PC-3 (cell line): Measurements from ENCODE around the gene VAV3. TPM values are rescaled to one million over a fixed set of nuclear protein-coding genes. Genes with fewer than 3 reads are reported as not detected.
"Not testable (repeated sequence)": the region's sequence is repeated elsewhere in the genome, so short reads cannot be mapped to it uniquely, and the experiment has no call there.

Experiments used
- ATAC-seq: fragments of 200-7000 bp; cut with Tn5 transposase; 2 replicates; pipeline ENCODE4 v1.9.1; 2020; ENCODE audit warnings: mild to moderate bottlenecking, moderate library complexity
- BruUV-seq: library from RNA; stranded (reverse); fragments of 400-500 nt; replicated peaks from 2 replicates; lab custom pipeline; 2021; lab: Mats Ljungman, UMichigan
- CTCF ChIA-PET: fragments of 300-600 bp; sonication (Branson Sonifier 250); formaldehyde crosslinking; loops from one replicate; lab custom pipeline; 2022; ENCODE audit warnings: antibody characterized with exemption; lab: Charles Lee
- POLR2A ChIA-PET: fragments of 300-600 bp; sonication (Branson Sonifier 250); formaldehyde crosslinking; loops from one replicate; lab custom pipeline; 2022; ENCODE audit warnings: antibody characterized with exemption; ENCODE audit not compliant: unreplicated experiment; lab: Charles Lee
- DNase-seq: peaks from one replicate; pipeline ENCODE4 v3.0.0-alpha.2; 2015
- H2AFZ ChIP-seq: fragments of 300-600 bp; sonication (generic); 2 replicates; pipeline ENCODE4 v1.6.0; 2016; ENCODE audit warnings: antibody characterized with exemption, low read length
- H3F3A ChIP-seq: fragments of 300-600 bp; sonication (generic); one replicate; pipeline ENCODE4 v1.6.0; 2017; ENCODE audit warnings: antibody characterized with exemption, low read length, control low read depth, mild to moderate bottlenecking; ENCODE audit not compliant: unreplicated experiment
- H3K27ac ChIP-seq: fragments of 300-600 bp; sonication (generic); 2 replicates; pipeline ENCODE4 v1.5.1; 2016; ENCODE audit warnings: mild to moderate bottlenecking, low read length
- H3K27me3 ChIP-seq: fragments of 300-600 bp; sonication (generic); 2 replicates; pipeline ENCODE4 v1.6.1; 2016; ENCODE audit warnings: low read length, mixed read lengths
- H3K36me3 ChIP-seq: fragments of 300-600 bp; sonication (generic); 2 replicates; pipeline ENCODE4 v1.6.1; 2016; ENCODE audit warnings: low read depth, mixed run types, low read length, mixed read lengths
- H3K4me1 ChIP-seq: fragments of 300-600 bp; sonication (generic); 2 replicates; pipeline ENCODE4 v1.5.1; 2016; ENCODE audit warnings: low read length; ENCODE audit not compliant: insufficient read depth
- H3K4me2 ChIP-seq: fragments of 300-600 bp; sonication (generic); 2 replicates; pipeline ENCODE4 v1.6.0; 2016; ENCODE audit warnings: low read length
- H3K4me3 ChIP-seq: fragments of 300-600 bp; sonication (generic); 2 replicates; pipeline ENCODE4 v1.5.1; 2016; ENCODE audit warnings: mild to moderate bottlenecking, low read length, mixed read lengths
- H3K79me2 ChIP-seq: fragments of 300-600 bp; sonication (generic); 2 replicates; pipeline ENCODE4 v1.6.1; 2017; ENCODE audit warnings: low read length, mixed read lengths
- H3K9ac ChIP-seq: fragments of 300-600 bp; sonication (generic); 2 replicates; pipeline ENCODE4 v1.6.0; 2016; ENCODE audit warnings: mild to moderate bottlenecking, low read length
- H3K9me2 ChIP-seq: fragments of 300-600 bp; sonication (generic); replicated peaks from 2 replicates; pipeline ENCODE4 v1.6.1; 2016; ENCODE audit warnings: mixed run types, low read length, mixed read lengths
- H3K9me3 ChIP-seq: fragments of 300-600 bp; sonication (generic); 2 replicates; pipeline ENCODE4 v1.6.1; 2016; ENCODE audit warnings: low read length, mixed read lengths
- H4K20me1 ChIP-seq: fragments of 300-600 bp; sonication (generic); 2 replicates; pipeline ENCODE4 v1.6.1; 2016; ENCODE audit warnings: low read length, mixed read lengths
- CTCF ChIP-seq: fragments of 300-600 bp; sonication (generic); conservative IDR thresholded peaks from 2 replicates; pipeline ENCODE4 v1.5.1; 2017; ENCODE audit warnings: antibody characterized with exemption, low read depth, mild to moderate bottlenecking, low read length
- EZH2 ChIP-seq: fragments of 300-600 bp; sonication (generic); IDR thresholded peaks from one replicate; pipeline ENCODE4 v1.6.1; 2017; ENCODE audit warnings: antibody characterized with exemption, mild to moderate bottlenecking, low read length; ENCODE audit not compliant: unreplicated experiment
- EZH2phosphoT487 ChIP-seq: fragments of 300-600 bp; sonication (generic); IDR thresholded peaks from 2 replicates; pipeline ENCODE4 v1.6.1; 2018; ENCODE audit warnings: mild to moderate bottlenecking, antibody characterized with exemption, low read length, borderline replicate concordance
- intact Hi-C: fragments of 100-400 bp; cut with micrococcal nuclease; formaldehyde crosslinking; loops from 2 replicates; pipeline ENCODE4 v1.9.0; 2023
- total RNA-seq: library from RNA; depleted of rRNA; stranded (reverse); fragments of >200 nt; gene quantifications from 2 replicates; pipeline ENCODE4 v1.2.3, GENCODE V29; 2014

Gene VAV3
- total RNA-seq, 1 experiment from 2014 or later, result 0.73 TPM

- Histone ChIP-seq H3K9me2 (no peaks in the 10 kb centered on the region), H3K27me3 (no peaks in the 10 kb centered on the region), H3K9ac (no peak overlapping the region), H3F3A (no peaks in the 10 kb centered on the region), H3K27ac (no peak overlapping the region), H3K4me1 (no peaks in the 10 kb centered on the region), H3K4me2 (no peak overlapping the region), H3K36me3 (no peaks in the 10 kb centered on the region), H4K20me1 (no peaks in the 10 kb centered on the region), H3K4me3 (no peak overlapping the region), H2AFZ (no peak overlapping the region), H3K9me3 (no peaks in the 10 kb centered on the region), H3K79me2 (no peaks in the 10 kb centered on the region)
- no peak for DNase-seq
- TF ChIP-seq EZH2 (no peak), EZH2phosphoT487 (no peak), CTCF (no peak)
- intact Hi-C loops, result no loop called here
- no peak for ATAC-seq
- POLR2A ChIA-PET, result no interaction called here
- CTCF ChIA-PET, result no interaction called here
- no TSS peak for BruUV-seq
Measured at GRCh38 chr1:107657356-107657755, 307.6 kb downstream of the VAV3 start.

- Histone ChIP-seq H2AFZ (no peak overlapping the region), H3K9ac (no peak overlapping the region), H3K27me3 (no peaks in the 10 kb centered on the region), H3K4me1 (peaks cover 9% of the 10 kb centered on the region), H3F3A (no peaks in the 10 kb centered on the region), H4K20me1 (no peaks in the 10 kb centered on the region), H3K4me2 (no peak overlapping the region), H3K79me2 (no peaks in the 10 kb centered on the region), H3K36me3 (no peaks in the 10 kb centered on the region), H3K4me3 (no peak overlapping the region), H3K9me2 (no peaks in the 10 kb centered on the region), H3K27ac (no peak overlapping the region), H3K9me3 (no peaks in the 10 kb centered on the region)
- ChIA-PET CTCF (no interaction called here), POLR2A (no interaction called here)
- TF ChIP-seq EZH2, result no peak
- TF ChIP-seq EZH2phosphoT487, result no peak
- no peak for TF ChIP-seq CTCF
- BruUV-seq, result no TSS peak
- DNase-seq (no peak), ATAC-seq (no peak)
- intact Hi-C loops, result no loop called here
Measured at GRCh38 chr1:107653765-107654164, 311.2 kb downstream of the VAV3 start.

- no peaks in the 10 kb centered on the region for H4K20me1 ChIP-seq
- BruUV-seq, result no TSS peak
- no peak overlapping the region for H3K27ac ChIP-seq
- no peaks in the 10 kb centered on the region for H3K9me2 ChIP-seq
- H3K9me3 ChIP-seq, result no peaks in the 10 kb centered on the region
- H2AFZ ChIP-seq, result no peak overlapping the region
- H3K36me3 ChIP-seq, result no peaks in the 10 kb centered on the region
- no peak for TF ChIP-seq CTCF
- no peak for TF ChIP-seq EZH2phosphoT487
- TF ChIP-seq EZH2, result no peak
- no peaks in the 10 kb centered on the region for H3F3A ChIP-seq
- no peak overlapping the region for H3K4me2 ChIP-seq
- ChIA-PET CTCF (no interaction called here), POLR2A (no interaction called here)
- H3K4me1 ChIP-seq, result peaks cover 16% of the 10 kb centered on the region
- H3K27me3 ChIP-seq, result no peaks in the 10 kb centered on the region
- no peak for DNase-seq
- ATAC-seq, result no peak
- H3K4me3 ChIP-seq, result no peak overlapping the region
- H3K79me2 ChIP-seq, result no peaks in the 10 kb centered on the region
- intact Hi-C loops, result no loop called here
- no peak overlapping the region for H3K9ac ChIP-seq
Measured at GRCh38 chr1:107653005-107653404, 312.0 kb downstream of the VAV3 start.

- H3K79me2 ChIP-seq, H3F3A ChIP-seq, H3K4me2 ChIP-seq, POLR2A ChIA-PET, H3K27me3 ChIP-seq, CTCF ChIA-PET, intact Hi-C loops, H3K4me3 ChIP-seq, H4K20me1 ChIP-seq, DNase-seq, H3K9me2 ChIP-seq, H3K9me3 ChIP-seq, ATAC-seq, H2AFZ ChIP-seq, H3K9ac ChIP-seq, H3K27ac ChIP-seq, BruUV-seq, H3K36me3 ChIP-seq: not testable (repeated sequence)
- H3K4me1 ChIP-seq, result peaks cover 24% of the 10 kb centered on the region
Measured at GRCh38 chr1:107650825-107651224, 314.2 kb downstream of the VAV3 start.
